ENCODE data around the gene PLAAT1.

The PLAAT1 gene

DNA sequence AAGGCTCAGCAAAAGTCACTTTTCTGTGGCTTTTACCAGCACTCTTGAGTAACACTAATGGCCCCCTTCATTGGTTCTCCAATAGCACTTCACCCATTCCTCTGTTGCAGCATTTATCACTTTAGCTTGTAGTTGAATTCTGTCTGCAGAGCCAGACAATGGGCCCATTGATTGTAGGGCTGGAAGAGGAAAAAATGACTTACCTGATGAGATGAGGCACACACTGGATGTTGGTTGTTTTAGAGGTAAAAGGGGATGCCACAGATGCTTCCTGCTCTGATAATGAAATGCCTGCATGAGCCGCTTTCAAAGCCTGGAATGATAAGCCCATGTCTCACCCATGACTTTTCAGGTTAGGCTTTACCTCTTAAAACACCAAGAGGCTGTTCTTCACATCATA lies 64.3 kb downstream of the PLAAT1 start:
- Histone ChIP-seq H3K4me1 (ENCODE audit: insufficient read depth, low read length, severe bottlenecking) (no peaks in the 10 kb centered on the region), H3K9me2 (ENCODE audit: low read depth, low read length) (no peaks in the 10 kb centered on the region), H3K27ac (ENCODE audit: low read depth, low read length, poor library complexity, severe bottlenecking) (no peak overlapping the region), H3K9me3 (ENCODE audit: low read length) (no peaks in the 10 kb centered on the region), H3K27me3 (ENCODE audit: insufficient read depth, low read length) (no peaks in the 10 kb centered on the region), H3K9ac (ENCODE audit: low read length) (no peak overlapping the region), H4K20me1 (ENCODE audit: insufficient read depth, low read length) (no peaks in the 10 kb centered on the region), H2AFZ (ENCODE audit: low read length) (no peak overlapping the region), H3F3A (ENCODE audit: insufficient read depth, low read length) (no peaks in the 10 kb centered on the region), H3K4me2 (ENCODE audit: low read length) (no peak overlapping the region), H3K36me3 (ENCODE audit: insufficient read depth, low read length) (no peaks in the 10 kb centered on the region), H3K79me2 (ENCODE audit: insufficient read depth, low read length) (no peaks in the 10 kb centered on the region), H3K4me3 (ENCODE audit: low read depth, low read length, poor library complexity, severe bottlenecking) (no peak overlapping the region)
- no peak for TF ChIP-seq CTCF (IDR thresholded peaks at IDR 0.05; ENCODE audit: low read length)
- no peak for TF ChIP-seq EZH2 (IDR thresholded peaks at IDR 0.05; ENCODE audit: borderline replicate concordance, low read length)

DNA sequence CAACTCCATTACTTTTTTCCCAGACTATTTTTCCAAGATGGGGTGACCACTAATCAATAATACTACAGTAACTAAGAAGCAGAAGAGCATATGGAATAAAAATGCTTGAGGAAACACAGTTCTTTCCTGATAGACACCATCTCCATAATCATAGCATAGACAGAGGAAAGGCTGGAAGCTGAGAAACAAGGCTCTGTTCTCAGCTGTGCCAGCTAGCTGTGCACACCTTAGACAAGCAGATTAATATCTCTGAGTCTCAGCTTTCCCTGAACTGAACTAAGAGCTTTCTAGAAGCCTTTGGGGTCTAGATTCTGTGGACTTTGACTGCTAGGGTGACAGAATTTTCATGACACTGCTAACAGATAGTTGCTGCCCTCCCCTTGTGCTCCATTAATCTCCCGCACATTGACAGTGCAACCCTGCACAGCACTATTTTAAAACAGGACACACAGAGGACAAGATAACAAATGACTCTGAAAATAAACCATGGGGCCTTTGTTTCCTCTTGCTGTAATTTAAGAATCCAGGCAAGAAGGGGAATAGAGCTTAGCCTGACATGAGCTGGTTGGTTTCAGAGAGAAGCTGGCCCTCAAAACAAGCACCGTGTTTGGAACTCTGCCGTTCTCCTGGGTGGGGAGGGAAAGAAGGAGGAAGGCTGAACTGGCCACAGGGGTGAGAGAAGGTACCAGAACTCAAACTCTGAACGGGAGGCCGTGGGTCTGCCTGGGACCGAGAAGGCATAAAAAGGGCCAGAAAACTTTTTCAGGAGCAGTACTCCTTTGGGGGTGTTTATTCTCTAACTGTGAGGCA lies 70.1 kb downstream of the PLAAT1 start:
- Histone ChIP-seq H3K79me2 (ENCODE audit: insufficient read depth, low read length) (no peaks in the 10 kb centered on the region), H3K36me3 (ENCODE audit: insufficient read depth, low read length) (no peaks in the 10 kb centered on the region), H3K27me3 (ENCODE audit: insufficient read depth, low read length) (no peaks in the 10 kb centered on the region), H3K27ac (ENCODE audit: low read depth, low read length, poor library complexity, severe bottlenecking) (no peak overlapping the region), H3K9ac (ENCODE audit: low read length) (no peak overlapping the region), H3K4me1 (ENCODE audit: insufficient read depth, low read length, severe bottlenecking) (no peaks in the 10 kb centered on the region), H3K4me3 (ENCODE audit: low read depth, low read length, poor library complexity, severe bottlenecking) (no peak overlapping the region), H2AFZ (ENCODE audit: low read length) (no peak overlapping the region), H3K4me2 (ENCODE audit: low read length) (no peak overlapping the region), H3K9me2 (ENCODE audit: low read depth, low read length) (no peaks in the 10 kb centered on the region), H3F3A (ENCODE audit: insufficient read depth, low read length) (no peaks in the 10 kb centered on the region), H3K9me3 (ENCODE audit: low read length) (no peaks in the 10 kb centered on the region), H4K20me1 (ENCODE audit: insufficient read depth, low read length) (no peaks in the 10 kb centered on the region)
- TF ChIP-seq EZH2 (IDR thresholded peaks at IDR 0.05; ENCODE audit: borderline replicate concordance, low read length) (no peak), CTCF (IDR thresholded peaks at IDR 0.05; ENCODE audit: low read length) (no peak)

- no peaks in the 10 kb centered on the region for H3K27me3 ChIP-seq (ENCODE audit: insufficient read depth, low read length)
- H3K36me3 ChIP-seq (ENCODE audit: insufficient read depth, low read length), result no peaks in the 10 kb centered on the region
- no peak overlapping the region for H3K4me3 ChIP-seq (ENCODE audit: low read depth, low read length, poor library complexity, severe bottlenecking)
- H3K4me2 ChIP-seq (ENCODE audit: low read length), result no peak overlapping the region
- no peaks in the 10 kb centered on the region for H3F3A ChIP-seq (ENCODE audit: insufficient read depth, low read length)
- H3K27ac ChIP-seq (ENCODE audit: low read depth, low read length, poor library complexity, severe bottlenecking), result no peak overlapping the region
- no peaks in the 10 kb centered on the region for H4K20me1 ChIP-seq (ENCODE audit: insufficient read depth, low read length)
- TF ChIP-seq CTCF (IDR thresholded peaks at IDR 0.05; ENCODE audit: low read length) (no peak), EZH2 (IDR thresholded peaks at IDR 0.05; ENCODE audit: borderline replicate concordance, low read length) (no peak)
- no peaks in the 10 kb centered on the region for H3K9me3 ChIP-seq (ENCODE audit: low read length)
- H3K79me2 ChIP-seq (ENCODE audit: insufficient read depth, low read length), result no peaks in the 10 kb centered on the region
- H3K9me2 ChIP-seq (ENCODE audit: low read depth, low read length), result no peaks in the 10 kb centered on the region
- no peaks in the 10 kb centered on the region for H3K4me1 ChIP-seq (ENCODE audit: insufficient read depth, low read length, severe bottlenecking)
- no peak overlapping the region for H3K9ac ChIP-seq (ENCODE audit: low read length)
- no peak overlapping the region for H2AFZ ChIP-seq (ENCODE audit: low read length)
Measured at GRCh38 chr3:193313061-193313958, 72.3 kb downstream of the PLAAT1 start.
